K562 (cell line): Measurements from ENCODE around the gene DBP. TPM values are rescaled to one million over a fixed set of nuclear protein-coding genes. Genes with fewer than 3 reads are reported as not detected.

Source experiments
- BCL6 ChIP-seq: fragments of 250-450 bp; sonication (Bioruptor Pico); IDR thresholded peaks from 2 replicates; pipeline ENCODE4 v1.4.0; 2020
- ERF ChIP-seq: fragments of 450-650 bp; formaldehyde crosslinking; IDR thresholded peaks from 2 replicates; pipeline ENCODE4 v1.4.0; 2020; ENCODE audit warnings: mild to moderate bottlenecking, mixed read lengths
- FOXJ2 ChIP-seq: fragments of 200-800 bp; sonication (Bioruptor generic); IDR thresholded peaks from 2 replicates; pipeline ENCODE4 v1.6.1; 2016; ENCODE audit warnings: missing genetic modification characterization, missing compliant biosample characterization
- SREBF1 ChIP-seq: fragments of 150-350 bp; IDR thresholded peaks from 2 replicates; pipeline ENCODE4 v1.6.1; 2014; ENCODE audit warnings: antibody characterized with exemption, low read depth, low read length, borderline replicate concordance
- TBP ChIP-seq: optimal IDR thresholded peaks from 2 replicates; pipeline ENCODE3; 2011; ENCODE audit warnings: low read depth, low read length, improper control_type of control experiment
- ZFPM2 ChIP-seq: fragments of 250-450 bp; sonication (Bioruptor Pico); IDR thresholded peaks from 2 replicates; pipeline ENCODE4 v1.5.1; 2022; ENCODE audit warnings: mild to moderate bottlenecking
- polyA plus RNA-seq, 8 experiments: library from polyadenylated mRNA; depleted of rRNA in 4 of 8; stranded (reverse) in 5 of 8; unstranded in 3 of 8; fragments of >200 nt; fragmentation: Nextera tagmentation in 2 of 8; fragmentation: Illumina TruSeq in 1 of 8; extraction: Ambion mirVana in 2 of 8; extraction: Trizol in 1 of 8; gene quantifications; 2 replicates each; pipeline versions ENCODE4 v1.2.1 to v1.2.3, GENCODE V29; 2011 to 2014; ENCODE audit warnings: inconsistent platforms in 1 of 8, missing spikeins in 1 of 8
- total RNA-seq, 7 experiments: library from RNA; depleted of rRNA in 6 of 7; stranded (reverse); fragments of >200 nt in 6 of 7; fragmentation: Illumina TruSeq in 2 of 7; extraction: Trizol in 2 of 7; gene quantifications; 2 replicates each; pipeline versions ENCODE4 v1.2.1 to v1.2.3, GENCODE V29; 2011 to 2021; ENCODE audit warnings: low replicate concordance in 1 of 7
- TF ChIP-seq, protein P1 (sequence below): sonication (generic); formaldehyde crosslinking; IDR thresholded peaks from 2 replicates; pipeline ENCODE4 v1.8.0; 2022; ENCODE audit warnings: missing genetic modification reagents, mild to moderate bottlenecking, moderate library complexity, borderline replicate concordance
- TF ChIP-seq, protein P2 (sequence below): sonication (generic); formaldehyde crosslinking; IDR thresholded peaks from 2 replicates; pipeline ENCODE4 v1.9.0; 2022; ENCODE audit warnings: mild to moderate bottlenecking, missing genetic modification reagents
- TF ChIP-seq, protein P3 (sequence below): fragments of 450-650 bp; IDR thresholded peaks from 2 replicates; pipeline ENCODE4 v1.6.1; 2016; ENCODE audit warnings: mild to moderate bottlenecking, moderate library complexity
- TF ChIP-seq, protein P4 (sequence below): sonication (generic); formaldehyde crosslinking; IDR thresholded peaks from 2 replicates; pipeline ENCODE4 v1.8.0; 2022; ENCODE audit warnings: mild to moderate bottlenecking, missing genetic modification reagents

DBP gene
- total and polyA plus RNA-seq, 9 of the 15 experiments (the other 6 are each of a cell fraction or from before 2014, with no cell fraction given): 0.25 to 5.5 (median 1.8) TPM

DNA sequence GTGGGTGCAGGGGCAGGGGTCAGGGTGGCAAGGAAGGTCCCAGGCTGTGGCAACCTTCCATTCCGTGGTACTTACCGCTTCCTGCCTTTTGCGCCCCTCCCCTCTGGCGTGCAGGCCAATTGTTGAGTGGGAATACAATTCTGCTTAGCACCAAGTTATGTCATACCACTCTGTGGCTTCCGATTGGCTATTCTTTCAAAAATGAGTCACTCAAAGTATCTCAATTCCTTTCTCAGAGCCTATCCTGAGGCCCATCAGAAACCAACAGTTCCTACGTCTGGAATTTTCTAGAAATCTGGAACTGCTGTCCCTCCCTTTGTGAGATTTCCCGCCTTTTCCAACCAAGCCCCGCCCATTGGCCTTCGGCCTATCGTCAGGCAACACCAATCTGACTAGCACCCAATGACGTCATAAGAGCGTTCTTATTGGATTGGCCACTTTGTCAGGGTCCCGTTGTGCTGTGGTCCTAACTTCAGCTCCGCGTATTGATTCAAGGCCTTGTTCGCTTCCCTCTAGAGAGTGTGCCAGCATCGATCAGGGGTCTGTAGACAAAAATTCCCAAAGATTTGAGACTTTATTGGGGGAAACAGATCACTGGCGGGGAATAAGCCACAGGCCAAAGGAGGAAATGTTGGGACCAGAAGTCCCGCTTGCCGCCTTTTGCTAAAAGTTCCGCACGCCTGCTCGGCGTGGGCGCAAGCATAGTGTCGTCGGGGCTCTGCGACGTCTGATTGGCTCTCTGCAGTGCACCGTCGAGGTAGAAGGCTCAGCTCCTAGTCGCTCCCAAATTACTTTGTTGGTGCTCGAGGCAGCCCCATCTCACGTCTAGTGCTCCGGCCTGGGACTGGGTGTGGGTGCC is 23.9 kb upstream of the DBP start (continued):
- TF ChIP-seq ZFPM2 (CRISPR knock-in tag) (no peak), ERF (no peak), TBP (peak; percentile 24), SREBF1 (no peak), BCL6 (CRISPR knock-in tag) (no peak), FOXJ2 (tag) (0 out of 2 replicates have a peak, but pooled peaks have one; percentile 47)
- TF ChIP-seq, protein P1, sequence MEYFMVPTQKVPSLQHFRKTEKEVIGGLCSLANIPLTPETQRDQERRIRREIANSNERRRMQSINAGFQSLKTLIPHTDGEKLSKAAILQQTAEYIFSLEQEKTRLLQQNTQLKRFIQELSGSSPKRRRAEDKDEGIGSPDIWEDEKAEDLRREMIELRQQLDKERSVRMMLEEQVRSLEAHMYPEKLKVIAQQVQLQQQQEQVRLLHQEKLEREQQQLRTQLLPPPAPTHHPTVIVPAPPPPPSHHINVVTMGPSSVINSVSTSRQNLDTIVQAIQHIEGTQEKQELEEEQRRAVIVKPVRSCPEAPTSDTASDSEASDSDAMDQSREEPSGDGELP: peak; percentile 51
- TF ChIP-seq, protein P2, sequence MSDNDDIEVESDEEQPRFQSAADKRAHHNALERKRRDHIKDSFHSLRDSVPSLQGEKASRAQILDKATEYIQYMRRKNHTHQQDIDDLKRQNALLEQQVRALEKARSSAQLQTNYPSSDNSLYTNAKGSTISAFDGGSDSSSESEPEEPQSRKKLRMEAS (CRISPR knock-in tag): no peak
- TF ChIP-seq, protein P3, sequence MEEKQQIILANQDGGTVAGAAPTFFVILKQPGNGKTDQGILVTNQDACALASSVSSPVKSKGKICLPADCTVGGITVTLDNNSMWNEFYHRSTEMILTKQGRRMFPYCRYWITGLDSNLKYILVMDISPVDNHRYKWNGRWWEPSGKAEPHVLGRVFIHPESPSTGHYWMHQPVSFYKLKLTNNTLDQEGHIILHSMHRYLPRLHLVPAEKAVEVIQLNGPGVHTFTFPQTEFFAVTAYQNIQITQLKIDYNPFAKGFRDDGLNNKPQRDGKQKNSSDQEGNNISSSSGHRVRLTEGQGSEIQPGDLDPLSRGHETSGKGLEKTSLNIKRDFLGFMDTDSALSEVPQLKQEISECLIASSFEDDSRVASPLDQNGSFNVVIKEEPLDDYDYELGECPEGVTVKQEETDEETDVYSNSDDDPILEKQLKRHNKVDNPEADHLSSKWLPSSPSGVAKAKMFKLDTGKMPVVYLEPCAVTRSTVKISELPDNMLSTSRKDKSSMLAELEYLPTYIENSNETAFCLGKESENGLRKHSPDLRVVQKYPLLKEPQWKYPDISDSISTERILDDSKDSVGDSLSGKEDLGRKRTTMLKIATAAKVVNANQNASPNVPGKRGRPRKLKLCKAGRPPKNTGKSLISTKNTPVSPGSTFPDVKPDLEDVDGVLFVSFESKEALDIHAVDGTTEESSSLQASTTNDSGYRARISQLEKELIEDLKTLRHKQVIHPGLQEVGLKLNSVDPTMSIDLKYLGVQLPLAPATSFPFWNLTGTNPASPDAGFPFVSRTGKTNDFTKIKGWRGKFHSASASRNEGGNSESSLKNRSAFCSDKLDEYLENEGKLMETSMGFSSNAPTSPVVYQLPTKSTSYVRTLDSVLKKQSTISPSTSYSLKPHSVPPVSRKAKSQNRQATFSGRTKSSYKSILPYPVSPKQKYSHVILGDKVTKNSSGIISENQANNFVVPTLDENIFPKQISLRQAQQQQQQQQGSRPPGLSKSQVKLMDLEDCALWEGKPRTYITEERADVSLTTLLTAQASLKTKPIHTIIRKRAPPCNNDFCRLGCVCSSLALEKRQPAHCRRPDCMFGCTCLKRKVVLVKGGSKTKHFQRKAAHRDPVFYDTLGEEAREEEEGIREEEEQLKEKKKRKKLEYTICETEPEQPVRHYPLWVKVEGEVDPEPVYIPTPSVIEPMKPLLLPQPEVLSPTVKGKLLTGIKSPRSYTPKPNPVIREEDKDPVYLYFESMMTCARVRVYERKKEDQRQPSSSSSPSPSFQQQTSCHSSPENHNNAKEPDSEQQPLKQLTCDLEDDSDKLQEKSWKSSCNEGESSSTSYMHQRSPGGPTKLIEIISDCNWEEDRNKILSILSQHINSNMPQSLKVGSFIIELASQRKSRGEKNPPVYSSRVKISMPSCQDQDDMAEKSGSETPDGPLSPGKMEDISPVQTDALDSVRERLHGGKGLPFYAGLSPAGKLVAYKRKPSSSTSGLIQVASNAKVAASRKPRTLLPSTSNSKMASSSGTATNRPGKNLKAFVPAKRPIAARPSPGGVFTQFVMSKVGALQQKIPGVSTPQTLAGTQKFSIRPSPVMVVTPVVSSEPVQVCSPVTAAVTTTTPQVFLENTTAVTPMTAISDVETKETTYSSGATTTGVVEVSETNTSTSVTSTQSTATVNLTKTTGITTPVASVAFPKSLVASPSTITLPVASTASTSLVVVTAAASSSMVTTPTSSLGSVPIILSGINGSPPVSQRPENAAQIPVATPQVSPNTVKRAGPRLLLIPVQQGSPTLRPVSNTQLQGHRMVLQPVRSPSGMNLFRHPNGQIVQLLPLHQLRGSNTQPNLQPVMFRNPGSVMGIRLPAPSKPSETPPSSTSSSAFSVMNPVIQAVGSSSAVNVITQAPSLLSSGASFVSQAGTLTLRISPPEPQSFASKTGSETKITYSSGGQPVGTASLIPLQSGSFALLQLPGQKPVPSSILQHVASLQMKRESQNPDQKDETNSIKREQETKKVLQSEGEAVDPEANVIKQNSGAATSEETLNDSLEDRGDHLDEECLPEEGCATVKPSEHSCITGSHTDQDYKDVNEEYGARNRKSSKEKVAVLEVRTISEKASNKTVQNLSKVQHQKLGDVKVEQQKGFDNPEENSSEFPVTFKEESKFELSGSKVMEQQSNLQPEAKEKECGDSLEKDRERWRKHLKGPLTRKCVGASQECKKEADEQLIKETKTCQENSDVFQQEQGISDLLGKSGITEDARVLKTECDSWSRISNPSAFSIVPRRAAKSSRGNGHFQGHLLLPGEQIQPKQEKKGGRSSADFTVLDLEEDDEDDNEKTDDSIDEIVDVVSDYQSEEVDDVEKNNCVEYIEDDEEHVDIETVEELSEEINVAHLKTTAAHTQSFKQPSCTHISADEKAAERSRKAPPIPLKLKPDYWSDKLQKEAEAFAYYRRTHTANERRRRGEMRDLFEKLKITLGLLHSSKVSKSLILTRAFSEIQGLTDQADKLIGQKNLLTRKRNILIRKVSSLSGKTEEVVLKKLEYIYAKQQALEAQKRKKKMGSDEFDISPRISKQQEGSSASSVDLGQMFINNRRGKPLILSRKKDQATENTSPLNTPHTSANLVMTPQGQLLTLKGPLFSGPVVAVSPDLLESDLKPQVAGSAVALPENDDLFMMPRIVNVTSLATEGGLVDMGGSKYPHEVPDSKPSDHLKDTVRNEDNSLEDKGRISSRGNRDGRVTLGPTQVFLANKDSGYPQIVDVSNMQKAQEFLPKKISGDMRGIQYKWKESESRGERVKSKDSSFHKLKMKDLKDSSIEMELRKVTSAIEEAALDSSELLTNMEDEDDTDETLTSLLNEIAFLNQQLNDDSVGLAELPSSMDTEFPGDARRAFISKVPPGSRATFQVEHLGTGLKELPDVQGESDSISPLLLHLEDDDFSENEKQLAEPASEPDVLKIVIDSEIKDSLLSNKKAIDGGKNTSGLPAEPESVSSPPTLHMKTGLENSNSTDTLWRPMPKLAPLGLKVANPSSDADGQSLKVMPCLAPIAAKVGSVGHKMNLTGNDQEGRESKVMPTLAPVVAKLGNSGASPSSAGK: peak; percentile 56; the same call in 1 of the 2 replicates
- TF ChIP-seq, protein P4, sequence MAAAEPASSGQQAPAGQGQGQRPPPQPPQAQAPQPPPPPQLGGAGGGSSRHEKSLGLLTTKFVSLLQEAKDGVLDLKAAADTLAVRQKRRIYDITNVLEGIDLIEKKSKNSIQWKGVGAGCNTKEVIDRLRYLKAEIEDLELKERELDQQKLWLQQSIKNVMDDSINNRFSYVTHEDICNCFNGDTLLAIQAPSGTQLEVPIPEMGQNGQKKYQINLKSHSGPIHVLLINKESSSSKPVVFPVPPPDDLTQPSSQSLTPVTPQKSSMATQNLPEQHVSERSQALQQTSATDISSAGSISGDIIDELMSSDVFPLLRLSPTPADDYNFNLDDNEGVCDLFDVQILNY (CRISPR knock-in tag): 0 out of 2 replicates have a peak, but pooled peaks have one; percentile 38
